NCI-H146 treated with DMSO at 0.1 percent for 48 hours (cell line): ENCODE data around the gene KNG1.

Experiments used
- DNase-seq: peaks from one replicate; lab custom pipeline; 2025; ENCODE audit not compliant: unreplicated experiment; lab: John Stamatoyannopoulos, UW

Gene KNG1

GRCh38 chr3:186772701-186773417, 55.7 kb downstream of the KNG1 start:
- no peak for DNase-seq

GRCh38 chr3:186775999-186776398, 58.8 kb downstream of the KNG1 start:
- no peak for DNase-seq

- no peak for DNase-seq
Observed at GRCh38 chr3:186779204-186779603, 62.0 kb downstream of the KNG1 start.

GRCh38 chr3:186782542-186783057, 65.4 kb downstream of the KNG1 start:
- DNase-seq: peak; percentile 77

- DNase-seq: peak; percentile 82
Observed at GRCh38 chr3:186783058-186783730, 66.0 kb downstream of the KNG1 start, which contains the start of gene EIF4A2. EIF4A2 (plus strand) TSS chr3:186783577; CDS start chr3:186783611, 34 bp downstream.

- peak; percentile 72 for DNase-seq
Observed at GRCh38 chr3:186783731-186784515, 66.8 kb downstream of the KNG1 start.

GRCh38 chr3:186784820-186785494, 67.8 kb downstream of the KNG1 start:
- no peak for DNase-seq

GRCh38 chr3:186785495-186786018, 68.4 kb downstream of the KNG1 start:
- no peak for DNase-seq

GRCh38 chr3:186786922-186787321, 69.8 kb downstream of the KNG1 start:
- no peak for DNase-seq

GRCh38 chr3:186787642-186788481, 70.7 kb downstream of the KNG1 start:
- DNase-seq: no peak

GRCh38 chr3:186788482-186789370, 71.6 kb downstream of the KNG1 start:
- no peak for DNase-seq

- DNase-seq: no peak
Observed at GRCh38 chr3:186789554-186790260, 72.5 kb downstream of the KNG1 start.

- DNase-seq: no peak
Observed at GRCh38 chr3:186790261-186790981, 73.3 kb downstream of the KNG1 start.
